Measurements from ENCODE around the gene OR13A1.
"Not testable (repeated sequence)": the region's sequence is repeated elsewhere in the genome, so short reads cannot be mapped to it uniquely, and the experiment has no call there.

The OR13A1 gene, protein sequence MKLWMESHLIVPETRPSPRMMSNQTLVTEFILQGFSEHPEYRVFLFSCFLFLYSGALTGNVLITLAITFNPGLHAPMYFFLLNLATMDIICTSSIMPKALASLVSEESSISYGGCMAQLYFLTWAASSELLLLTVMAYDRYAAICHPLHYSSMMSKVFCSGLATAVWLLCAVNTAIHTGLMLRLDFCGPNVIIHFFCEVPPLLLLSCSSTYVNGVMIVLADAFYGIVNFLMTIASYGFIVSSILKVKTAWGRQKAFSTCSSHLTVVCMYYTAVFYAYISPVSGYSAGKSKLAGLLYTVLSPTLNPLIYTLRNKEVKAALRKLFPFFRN

DNA sequence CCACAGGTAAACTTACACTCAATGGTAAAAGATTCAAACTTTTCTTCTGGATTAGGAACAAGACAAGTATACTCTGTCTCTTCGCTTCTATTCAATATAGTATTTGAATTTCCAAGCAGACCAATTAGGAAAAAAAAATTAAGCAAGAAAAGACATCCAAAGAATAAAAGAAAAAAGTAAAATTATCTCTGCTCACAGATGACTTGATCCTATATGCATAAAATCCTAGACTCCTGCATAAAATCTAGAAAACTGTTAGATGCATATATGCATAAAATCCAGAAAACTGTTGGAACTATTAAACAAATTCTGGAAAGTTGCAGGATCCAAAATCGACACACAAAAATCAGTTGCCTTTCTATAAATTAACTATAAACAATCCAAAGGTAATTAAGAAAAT, at the start of gene OR13A1:
OR13A1 (minus strand) TSS at position 101 of the 400 bp plus-strand sequence. CDS start 11,186 bp downstream, outside the sequence.
- DNase-seq, result no peak

DNA sequence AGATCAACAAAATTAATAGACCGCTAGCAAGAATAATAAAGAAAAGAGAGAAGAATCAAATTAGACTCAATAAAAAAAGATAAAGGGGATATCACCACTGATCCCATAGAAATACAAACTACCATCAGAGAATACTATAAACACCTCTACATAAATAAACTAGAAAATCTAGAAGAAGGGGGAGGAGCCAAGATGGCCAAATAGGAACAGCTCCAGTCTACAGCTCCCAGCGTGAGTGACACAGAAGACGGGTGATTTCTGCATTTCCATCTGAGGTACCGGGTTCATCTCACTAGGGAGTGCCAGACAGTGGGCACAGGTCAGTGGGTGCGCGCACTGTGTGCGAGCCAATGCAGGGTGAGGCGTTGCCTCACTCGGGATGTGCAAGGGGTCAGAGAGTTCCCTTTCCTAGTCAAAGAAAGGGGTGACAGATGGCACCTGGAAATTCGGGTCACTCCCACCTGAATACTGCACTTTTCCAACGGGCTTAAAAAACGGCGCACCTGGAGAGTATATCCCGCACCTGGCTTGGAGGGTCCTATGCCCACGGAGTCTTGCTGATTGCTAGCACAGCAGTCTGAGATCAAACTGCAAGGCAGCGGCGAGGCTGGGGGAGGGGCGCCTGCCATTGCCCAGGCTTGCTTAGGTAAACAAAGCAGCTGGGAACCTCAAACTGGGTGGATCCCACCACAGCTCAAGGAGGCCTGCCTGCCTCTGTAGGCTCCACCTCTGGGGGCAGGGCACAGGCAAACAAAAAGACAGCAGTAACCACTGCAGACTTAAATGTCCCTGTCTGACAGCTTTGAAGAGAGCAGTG, 46.8 kb upstream of the OR13A1 start:
- DNase-seq, result not testable (repeated sequence)

DNA sequence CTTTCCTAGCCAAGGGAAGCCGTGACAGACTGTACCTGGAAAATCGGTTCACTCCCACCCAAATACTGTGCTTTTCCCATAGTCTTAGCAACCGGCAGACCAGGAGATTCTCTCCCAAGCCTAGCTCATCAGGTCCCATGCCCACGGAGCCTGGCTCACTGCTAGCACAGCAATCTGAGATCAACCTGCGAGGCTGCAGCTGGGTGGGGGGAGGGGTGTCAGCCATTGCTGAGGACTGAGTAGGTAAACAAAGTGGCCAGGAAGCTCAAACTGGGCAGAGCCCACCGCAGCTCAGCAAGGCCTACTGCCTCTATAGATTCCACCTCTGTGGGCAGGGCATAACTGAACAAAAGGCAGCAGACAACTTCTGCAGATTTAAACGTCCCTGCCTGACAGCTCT, 43.6 kb upstream of the OR13A1 start:
- not testable (repeated sequence) for DNase-seq

DNA sequence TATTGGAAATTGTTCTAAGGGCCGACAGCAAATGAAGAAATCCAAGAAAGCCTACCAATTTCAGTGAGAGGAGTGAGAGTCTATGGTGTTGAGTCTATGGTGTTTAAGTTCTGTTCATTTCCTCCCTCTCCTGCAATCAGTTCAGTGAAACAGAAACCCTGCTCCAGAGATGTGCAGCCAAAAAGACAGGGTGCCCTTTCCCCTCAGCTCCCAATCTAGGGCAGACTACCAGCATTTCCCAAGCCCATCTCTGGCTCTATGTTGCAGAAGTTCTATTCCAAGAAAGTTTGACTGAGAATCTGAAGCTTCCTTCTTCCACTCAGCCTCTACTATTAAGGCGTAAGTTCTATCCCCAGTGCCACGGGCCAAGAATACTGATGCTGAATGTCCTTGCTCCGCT, 40.1 kb upstream of the OR13A1 start:
- DNase-seq, result no peak

DNA sequence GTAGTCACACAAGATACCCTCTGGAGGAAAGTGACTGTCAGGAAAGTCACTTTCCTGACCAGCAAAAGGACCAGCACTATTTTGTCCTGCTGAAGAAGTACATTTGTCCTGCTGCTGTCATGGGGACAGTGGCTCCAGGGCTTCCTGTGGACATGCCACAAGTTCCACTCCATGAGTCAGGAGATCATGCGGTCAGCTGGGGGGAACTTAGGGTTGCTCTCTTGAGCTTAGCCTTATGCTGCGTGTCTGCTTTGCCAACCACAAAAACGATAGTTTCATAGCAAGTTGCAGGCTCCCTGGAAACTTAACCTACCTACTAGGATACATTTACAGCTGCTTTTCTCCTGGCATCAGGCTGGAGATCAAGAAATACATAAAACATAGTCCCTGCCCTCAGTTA, 38.9 kb upstream of the OR13A1 start:
- DNase-seq, result no peak

DNA sequence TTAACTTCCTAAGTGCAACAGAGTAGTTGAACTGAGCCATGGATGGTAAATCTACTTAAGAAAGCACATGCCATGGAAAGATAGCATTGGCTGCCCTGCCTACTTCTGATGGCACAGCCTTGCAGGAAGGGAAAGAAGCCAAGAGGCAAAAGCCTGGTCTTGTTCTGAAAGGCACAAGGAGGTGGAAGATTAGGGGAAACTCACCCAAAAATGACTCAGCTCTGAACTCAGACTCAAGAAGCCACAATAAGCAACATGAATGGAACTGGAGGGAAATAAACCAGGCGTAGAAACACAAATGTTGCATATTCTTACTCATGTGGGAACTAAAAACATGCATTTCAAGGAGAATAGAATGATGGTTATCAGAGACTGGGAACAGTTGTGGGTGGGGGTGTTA, 37.8 kb upstream of the OR13A1 start:
- no peak for DNase-seq

DNA sequence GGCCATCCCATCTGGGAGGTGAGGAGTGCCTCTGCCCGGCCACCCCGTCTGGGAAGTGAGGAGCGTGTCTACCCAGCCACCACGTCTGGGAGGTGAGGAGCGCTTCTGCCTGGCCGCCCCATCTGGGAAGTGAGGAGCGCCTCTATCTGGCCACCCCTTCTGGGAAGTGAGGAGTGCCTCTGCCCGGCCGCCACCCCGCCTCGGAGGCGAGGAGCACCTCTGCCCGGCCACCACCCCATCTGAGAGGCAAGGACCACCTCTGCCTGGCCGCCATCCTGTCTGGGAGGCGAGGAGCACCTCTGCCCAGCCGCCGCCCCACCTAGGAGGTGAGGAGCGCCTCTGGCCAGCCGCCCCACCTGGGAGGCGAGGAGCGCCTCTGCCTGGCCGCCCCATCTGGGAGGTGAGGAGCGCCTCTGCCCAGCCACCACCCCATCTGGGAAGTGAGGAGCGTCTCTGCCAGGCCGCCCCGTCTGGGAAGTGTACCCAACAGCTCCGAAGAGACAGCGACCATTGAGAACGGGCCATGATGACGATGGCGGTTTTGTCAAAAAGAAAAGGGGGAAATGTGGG, 32.9 kb upstream of the OR13A1 start:
- not testable (repeated sequence) for DNase-seq

DNA sequence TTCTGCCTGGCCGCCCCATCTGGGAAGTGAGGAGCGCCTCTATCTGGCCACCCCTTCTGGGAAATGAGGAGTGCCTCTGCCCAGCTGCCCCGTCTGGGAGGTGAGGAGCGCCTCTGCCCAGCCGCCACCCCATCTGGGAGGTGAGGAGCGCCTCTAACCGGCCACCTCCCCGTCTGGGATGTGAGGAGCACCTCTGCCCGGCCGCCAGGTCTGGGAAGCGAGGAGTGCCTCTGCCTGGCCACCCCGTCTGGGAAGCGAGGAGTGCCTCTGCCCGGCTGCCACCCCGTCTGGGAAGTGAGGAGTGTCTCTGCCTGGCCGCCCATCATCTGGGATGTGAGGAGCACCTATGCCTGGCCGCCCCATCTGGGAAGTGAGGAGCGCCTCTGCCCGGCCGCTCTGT, 32.1 kb upstream of the OR13A1 start:
- not testable (repeated sequence) for DNase-seq

DNA sequence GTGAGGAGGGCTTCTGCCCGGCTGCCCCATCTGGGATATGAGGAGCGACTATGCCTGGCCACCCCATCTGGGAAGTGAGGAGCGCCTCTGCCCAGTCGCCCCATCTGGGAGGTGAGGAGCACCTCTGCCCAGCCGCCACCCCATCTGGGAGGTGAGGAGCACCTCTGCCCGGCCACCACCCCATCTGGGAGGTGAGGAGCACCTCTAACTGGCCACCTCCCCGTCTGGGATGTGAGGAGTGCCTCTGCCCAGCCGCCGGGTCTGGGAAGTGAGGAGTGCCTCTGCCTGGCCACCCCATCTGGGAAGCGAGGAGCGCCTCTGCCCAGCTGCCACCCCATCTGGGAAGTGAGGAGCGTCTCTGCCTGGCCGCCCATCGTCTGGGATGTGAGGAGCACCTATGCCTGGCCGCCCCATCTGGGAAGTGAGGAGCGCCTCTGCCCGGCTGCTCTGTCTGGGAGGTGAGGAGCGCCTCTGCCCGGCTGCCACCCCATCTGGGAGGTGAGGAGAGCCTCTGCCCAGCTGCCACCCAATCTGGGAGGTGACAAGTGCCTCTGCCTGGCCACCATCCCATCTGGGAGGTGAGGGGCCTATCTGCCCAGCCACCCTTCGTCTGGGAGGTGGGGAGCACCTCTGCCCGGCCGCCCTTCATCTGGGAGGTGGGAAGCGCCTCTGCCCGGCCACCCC, 31.4 kb upstream of the OR13A1 start:
- DNase-seq, result not testable (repeated sequence)

DNA sequence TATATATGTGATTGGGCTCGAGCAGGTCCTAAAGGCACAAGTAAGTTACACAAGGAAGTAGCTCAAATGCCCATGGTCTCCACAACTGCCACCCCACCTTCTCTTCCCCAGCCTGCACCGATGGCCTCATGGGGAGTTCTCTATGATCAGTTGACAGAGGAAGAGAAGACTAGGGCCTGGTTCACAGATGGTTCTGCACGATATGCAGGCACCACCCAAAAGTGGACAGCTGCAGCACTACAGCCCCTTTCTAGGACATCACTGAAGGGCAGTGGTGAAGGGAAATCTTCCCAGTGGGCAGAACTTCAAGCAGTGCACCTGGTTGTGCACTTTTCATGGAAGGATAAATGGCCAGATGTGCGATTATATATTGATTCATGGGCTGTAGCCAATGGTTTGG, 25.0 kb upstream of the OR13A1 start:
- not testable (repeated sequence) for DNase-seq

DNA sequence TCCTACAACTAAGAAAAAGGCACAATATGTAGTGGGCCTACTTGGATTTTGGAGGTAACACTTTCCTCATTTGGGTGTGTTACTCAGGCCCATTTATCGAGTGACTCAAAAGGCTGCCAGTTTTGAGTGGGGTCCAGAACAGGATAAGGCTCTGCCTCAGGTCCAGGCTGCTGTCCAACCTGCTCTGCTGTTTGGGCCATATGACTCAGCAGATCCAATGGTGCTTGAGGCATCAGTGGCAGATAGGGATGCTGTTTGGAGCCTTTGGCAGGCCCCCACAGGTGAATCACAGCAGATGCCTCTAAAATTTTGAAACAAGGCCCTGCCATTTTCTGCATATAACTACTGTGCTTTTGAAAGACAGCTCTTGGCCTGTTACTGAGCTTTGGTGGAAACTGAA, 24.5 kb upstream of the OR13A1 start:
- DNase-seq, result no peak

DNA sequence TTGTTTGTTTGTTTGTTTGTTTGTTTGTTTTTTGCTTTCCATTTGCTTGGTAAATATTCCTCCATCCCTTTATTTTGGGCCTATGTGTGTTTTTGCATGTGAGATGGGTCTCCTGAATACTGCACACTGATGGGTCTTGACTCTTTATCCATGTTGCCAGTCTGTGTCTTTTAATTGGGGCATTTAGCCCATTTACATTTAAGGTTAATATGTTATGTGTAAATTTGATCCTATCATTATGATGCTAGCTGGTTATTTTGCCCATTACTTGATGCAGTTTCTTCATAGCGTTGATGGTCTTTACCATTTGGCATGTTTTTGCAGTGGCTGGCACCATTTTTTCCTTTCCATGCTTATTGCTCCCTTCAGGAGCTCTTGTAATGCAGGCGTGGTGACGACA, 16.4 kb upstream of the OR13A1 start:
- DNase-seq, result not testable (repeated sequence)

DNA sequence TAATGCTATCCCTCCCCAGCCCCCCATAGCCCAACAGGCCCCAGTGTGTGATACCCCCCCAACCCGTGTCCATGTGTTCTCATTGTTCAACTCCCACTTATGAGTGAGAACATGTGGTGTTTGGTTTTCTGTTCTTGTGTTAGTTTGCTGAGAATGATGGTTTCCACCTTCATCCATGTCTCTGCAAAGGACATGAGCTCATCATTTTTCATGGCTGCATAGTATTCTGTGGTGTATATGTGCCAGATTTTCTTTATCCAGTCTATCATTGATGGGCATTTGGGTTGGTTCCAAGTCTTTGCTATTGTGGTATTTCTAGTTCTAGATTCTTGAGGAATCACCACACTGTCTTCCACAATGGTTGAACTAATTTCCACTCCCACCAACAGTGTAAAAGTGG, 11.5 kb upstream of the OR13A1 start:
- not testable (repeated sequence) for DNase-seq

DNA sequence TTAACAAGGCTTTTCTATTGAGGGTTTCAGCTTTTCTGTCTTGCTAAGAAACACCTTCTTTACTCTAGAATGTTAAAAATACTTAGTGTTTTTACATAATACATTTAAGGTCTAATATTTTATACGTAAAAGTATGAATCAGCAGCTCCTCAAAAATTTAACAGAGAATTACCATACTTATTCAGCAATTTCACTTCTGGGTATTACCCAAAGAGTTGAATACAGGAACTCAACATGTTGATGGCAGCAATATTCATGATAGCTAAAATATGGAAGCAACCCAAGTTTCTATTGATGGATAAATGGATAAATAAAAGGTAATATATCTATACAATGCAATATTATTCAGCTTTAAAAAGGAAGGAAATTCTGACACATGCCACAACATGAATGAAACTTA, 9.7 kb upstream of the OR13A1 start:
- no peak for DNase-seq

DNA sequence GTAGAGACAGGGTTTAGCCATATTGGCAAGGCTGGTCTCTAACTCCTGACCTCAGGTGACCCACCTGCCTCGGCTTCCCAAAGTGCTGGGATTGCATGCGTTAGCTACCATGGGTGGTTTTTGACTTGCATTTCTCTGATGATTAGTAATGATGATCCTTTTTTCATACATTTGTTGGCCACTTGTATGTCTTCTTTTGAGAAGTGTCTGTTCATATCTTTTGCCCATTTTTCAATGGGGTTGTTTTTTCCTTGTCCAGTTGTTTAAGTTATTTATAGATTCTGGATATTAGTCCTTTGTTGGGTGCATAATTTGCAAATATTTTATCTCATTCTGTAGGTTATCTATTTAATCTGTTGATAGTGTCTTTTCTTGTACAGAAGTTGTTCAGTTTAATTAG, 4.3 kb upstream of the OR13A1 start:
- DNase-seq, result no peak

DNA sequence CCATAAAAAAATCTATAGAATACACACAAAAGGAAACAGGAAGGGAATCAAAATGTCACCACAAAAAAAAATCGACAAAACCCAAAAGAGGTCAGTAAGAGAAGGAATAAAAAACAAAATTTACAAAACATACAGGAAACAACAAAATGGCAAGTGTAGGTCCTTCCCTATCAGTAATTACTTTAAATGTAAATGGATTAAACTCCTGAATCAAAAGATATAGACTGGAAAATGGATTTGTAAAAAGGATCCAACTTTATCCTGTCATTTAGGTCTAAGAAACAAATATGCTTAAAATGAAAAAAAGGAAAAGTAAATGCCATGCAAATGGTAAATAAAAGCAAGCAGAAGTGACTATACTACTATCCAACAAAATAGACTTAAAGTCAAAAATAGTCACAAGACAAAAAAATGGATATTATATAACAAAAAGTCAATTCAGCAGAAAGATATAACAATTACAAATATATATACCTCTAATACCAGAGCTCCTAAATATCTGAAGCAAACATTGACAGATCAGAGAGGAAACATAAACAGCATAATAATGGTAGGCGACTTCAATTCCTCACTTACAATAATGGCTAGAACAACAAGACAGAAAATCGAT, 2.0 kb downstream of the OR13A1 start:
- DNase-seq, result no peak

DNA sequence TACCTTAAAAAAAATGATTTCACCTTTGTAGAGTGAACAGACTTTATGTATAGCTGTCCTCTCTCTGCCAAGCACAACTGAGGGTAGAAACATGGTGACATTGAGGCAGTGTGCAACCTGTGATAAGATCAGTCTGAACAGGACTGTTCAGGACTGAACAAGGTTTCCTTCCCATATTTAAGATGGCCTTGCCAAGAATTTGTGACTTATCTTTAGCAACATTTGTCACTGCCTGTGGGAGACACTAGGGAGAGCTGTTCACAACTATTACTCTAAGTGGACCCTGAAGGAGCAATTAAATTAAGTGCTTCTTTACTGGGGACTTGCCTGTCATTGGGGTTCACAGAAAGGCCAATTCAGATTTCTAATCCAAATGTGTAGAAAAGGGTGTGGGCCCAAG, 6.7 kb downstream of the OR13A1 start:
- DNase-seq, result no peak

DNA sequence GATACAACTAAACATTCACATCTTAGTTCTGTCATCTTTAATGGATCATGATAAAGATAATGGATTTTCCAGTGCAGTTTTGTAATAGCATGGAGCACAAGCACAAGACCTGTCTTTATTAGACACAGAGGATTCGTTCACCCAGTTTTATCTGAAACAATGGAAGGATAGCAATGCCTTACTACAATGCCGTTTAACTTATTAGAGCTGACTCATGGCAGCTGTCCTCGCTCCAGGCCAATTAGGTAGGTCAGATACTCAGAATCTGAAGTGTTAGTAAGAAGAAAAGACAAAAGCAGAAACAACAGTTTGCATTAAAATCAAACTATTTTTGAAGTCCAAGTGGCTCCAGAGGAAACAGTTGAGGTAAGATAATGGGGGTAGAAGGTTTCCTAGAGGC, 12.8 kb downstream of the OR13A1 start:
- DNase-seq, result no peak

DNA sequence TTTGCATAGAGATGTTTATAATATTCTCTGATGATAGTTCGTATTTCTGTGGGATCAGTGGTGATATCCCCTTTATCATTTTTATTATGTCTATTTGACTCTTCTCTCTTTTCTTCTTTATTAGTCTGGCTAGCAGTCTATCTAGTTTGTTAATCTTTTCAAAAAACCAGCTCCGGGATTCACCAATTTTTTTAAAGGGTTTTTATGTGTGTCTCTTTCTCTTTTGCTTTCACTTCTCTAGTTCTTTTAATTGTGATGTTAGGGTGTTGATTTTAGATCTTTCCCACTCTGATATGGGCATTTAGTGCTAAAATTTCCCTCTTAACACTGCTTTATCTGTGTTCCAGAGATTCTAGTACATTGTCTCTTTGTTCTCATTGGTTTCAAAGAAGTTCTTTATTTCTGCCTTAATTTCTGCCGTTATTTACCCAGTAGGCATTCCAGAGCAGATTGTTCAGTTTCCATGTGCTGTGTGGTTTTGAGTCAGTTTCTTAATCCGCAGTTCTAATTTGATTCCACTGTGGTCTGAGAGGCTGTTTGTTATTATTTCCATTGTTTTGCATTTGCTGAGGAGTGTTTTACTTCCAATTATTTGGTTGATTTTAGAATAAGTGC, 17.0 kb downstream of the OR13A1 start:
- DNase-seq, result not testable (repeated sequence)

DNA sequence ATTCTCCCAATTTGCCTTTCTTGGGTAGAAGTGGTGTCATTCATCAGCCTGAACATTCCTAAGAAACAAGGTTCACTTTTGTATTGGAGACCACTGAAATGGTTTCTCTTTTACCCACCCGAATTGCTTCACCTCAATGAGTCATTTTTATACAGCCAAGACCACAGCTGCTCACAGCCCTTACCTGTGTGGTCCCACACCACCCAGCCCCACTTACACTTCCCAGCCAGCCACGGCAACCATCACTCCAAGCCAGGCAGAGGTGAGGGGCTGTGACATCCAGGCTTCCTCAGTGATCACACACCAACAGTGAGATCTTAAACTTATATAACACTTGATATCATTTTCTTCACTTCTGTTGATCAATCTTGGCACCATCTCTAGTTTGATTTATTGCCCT, 20.7 kb downstream of the OR13A1 start:
- DNase-seq, result no peak

DNA sequence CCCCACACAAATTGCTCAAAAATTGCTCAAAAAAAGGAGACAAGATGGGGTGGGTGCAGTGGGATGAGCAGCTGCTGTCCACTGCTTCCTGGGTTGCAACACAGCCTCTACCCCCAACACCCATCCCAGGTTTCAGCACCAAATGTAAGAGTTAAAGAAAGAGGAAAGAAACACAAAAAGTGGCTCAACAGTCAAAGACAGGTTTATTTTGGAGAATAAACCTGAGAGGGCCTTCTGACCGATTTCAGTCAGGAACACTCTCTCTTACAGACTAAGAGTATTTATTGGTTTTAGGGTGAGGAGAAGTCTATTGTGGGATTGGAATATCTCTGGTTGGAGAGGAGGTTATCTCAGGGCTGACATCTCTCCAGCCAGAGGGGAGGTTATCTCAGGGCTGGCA, 28.4 kb downstream of the OR13A1 start:
- no peak for DNase-seq

DNA sequence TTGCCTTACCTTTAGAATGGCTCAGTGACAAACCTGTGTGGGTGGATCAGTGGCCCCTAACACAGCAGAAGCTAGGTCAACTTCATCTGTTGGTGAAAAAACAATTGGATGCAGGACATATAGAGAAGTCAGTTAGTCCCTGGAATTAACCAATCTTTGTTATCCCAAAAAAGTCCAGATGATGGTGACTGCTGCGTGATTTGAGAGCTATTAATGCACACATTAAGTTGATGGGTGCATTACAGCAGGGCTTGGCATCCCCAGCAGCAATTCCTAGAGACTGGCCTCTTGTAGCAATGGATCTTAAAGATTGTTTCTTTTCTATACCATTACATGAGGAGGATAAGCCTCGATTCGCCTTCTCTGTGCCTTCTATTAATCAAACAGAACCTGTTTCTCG, 33.3 kb downstream of the OR13A1 start:
- no peak for DNase-seq

All from NCI-H748 treated with DMSO at 0.1 percent for 48 hours (cell line).